Activated CD4-positive, alpha-beta memory T cell treated with anti-CD3 and anti-CD28 coated beads for 36 hours (primary cell): Measurements from ENCODE around the gene HTR4. TPM values are rescaled to one million over a fixed set of nuclear protein-coding genes. Genes with fewer than 3 reads are reported as not detected.
"Not testable (repeated sequence)": the region's sequence is repeated elsewhere in the genome, so short reads cannot be mapped to it uniquely, and the experiment has no call there.

Source experiments
- CTCF ChIA-PET: fragments of 350-600 bp; sonication (Branson Sonifier 250); formaldehyde crosslinking; loops from one replicate; lab custom pipeline; 2021; ENCODE audit warnings: antibody characterized with exemption, inconsistent platforms; lab: Charles Lee
- POLR2A ChIA-PET: fragments of 350-600 bp; sonication (Branson Sonifier 250); formaldehyde crosslinking; loops from one replicate; lab custom pipeline; 2021; ENCODE audit warnings: antibody characterized with exemption; lab: Charles Lee
- DNase-seq: peaks from one replicate; pipeline ENCODE4 v3.0.0-alpha.2; 2020
- H3K27ac Mint-ChIP-seq: one replicate; pipeline ENCODE4 v1.8.0; 2021; ENCODE audit warnings: mixed read lengths
- H3K27me3 Mint-ChIP-seq: one replicate; pipeline ENCODE4 v1.8.0; 2021; ENCODE audit warnings: mixed read lengths
- H3K36me3 Mint-ChIP-seq: one replicate; pipeline ENCODE4 v1.8.0; 2021; ENCODE audit warnings: mixed read lengths
- H3K4me1 Mint-ChIP-seq: one replicate; pipeline ENCODE4 v1.8.0; 2021; ENCODE audit warnings: low read depth, mixed read lengths
- H3K4me3 Mint-ChIP-seq: one replicate; pipeline ENCODE4 v1.8.0; 2021; ENCODE audit warnings: mild to moderate bottlenecking, mixed read lengths
- H3K9me3 Mint-ChIP-seq: one replicate; pipeline ENCODE4 v1.8.0; 2021; ENCODE audit warnings: mixed read lengths
- intact Hi-C: fragments of 100-400 bp; cut with micrococcal nuclease; formaldehyde crosslinking; loops from one replicate; pipeline ENCODE4 v1.15.1; 2023
- total RNA-seq, 2 experiments: library from RNA; stranded (reverse); gene quantifications; one replicate each; pipeline ENCODE4 v1.2.3, GENCODE V29; 2021

HTR4 gene
- total RNA-seq, 2 experiments from 2014 or later = not detected

DNA sequence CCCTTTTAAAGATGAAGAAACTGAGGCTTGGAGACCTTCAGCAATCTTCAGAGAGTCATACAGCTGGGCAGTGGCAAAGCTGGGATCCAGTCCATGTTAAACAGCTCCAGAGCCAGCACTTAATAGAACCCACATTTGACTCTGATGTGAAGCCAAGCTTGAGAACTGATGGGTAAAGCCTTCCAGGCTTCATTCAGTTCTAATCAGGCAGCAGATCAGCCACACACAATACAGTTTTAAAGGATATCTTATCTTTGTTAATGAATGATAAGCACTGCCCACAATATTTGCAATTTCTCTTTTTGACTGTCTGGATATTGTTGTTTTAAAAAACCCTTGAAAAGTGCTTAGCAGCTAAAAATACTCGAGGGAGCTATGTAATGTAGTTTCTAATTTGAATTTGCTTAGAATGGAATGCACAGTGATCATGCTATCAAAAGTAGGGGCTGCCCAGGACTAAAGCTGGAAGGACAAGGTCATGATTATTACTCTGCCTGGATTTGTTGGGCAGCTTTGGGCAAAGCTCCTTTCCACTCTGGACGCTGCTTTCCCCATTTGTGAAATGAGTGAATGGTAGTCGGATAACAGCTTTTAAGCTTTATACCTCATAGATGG lies 31.3 kb upstream of the HTR4 start:
- Mint-ChIP-seq H3K4me1 (no peaks in the 10 kb centered on the region), H3K4me3 (no peak overlapping the region), H3K27ac (no peak overlapping the region), H3K27me3 (peaks cover 18% of the 10 kb centered on the region), H3K36me3 (no peaks in the 10 kb centered on the region), H3K9me3 (peaks cover 12% of the 10 kb centered on the region)
- ChIA-PET CTCF (no interaction called here), POLR2A (no interaction called here)
- intact Hi-C loops = no loop called here
- DNase-seq = no peak

- H3K4me1 Mint-ChIP-seq = no peaks in the 10 kb centered on the region
- CTCF ChIA-PET = no interaction called here
- intact Hi-C loops = no loop called here
- no peak overlapping the region for H3K27ac Mint-ChIP-seq
- peaks cover 18% of the 10 kb centered on the region for H3K27me3 Mint-ChIP-seq
- no peaks in the 10 kb centered on the region for H3K36me3 Mint-ChIP-seq
- H3K4me3 Mint-ChIP-seq = no peak overlapping the region
- POLR2A ChIA-PET = no interaction called here
- H3K9me3 Mint-ChIP-seq = peaks cover 12% of the 10 kb centered on the region
- no peak for DNase-seq
Observed at GRCh38 chr5:148684528-148684927, 30.2 kb upstream of the HTR4 start.

DNA sequence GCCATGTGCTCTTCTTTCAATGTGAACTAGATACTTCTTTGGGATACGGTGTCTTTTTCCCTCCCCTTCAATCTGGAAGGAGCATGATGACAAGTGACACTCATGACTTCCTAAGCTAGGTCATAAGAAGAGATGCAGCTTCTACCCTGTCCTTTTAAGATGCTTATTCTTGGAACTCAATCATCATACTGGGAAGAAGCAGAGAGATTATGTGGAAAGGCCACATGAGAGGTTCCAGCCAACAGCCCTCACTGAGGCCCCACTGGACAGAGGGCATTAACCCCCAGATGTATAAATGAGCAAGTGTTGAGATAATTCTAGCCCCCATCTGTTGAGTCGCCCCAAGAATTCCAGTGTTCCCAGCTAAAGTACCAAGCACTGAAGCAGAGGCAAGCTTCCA lies 29.3 kb upstream of the HTR4 start:
- no peaks in the 10 kb centered on the region for H3K4me1 Mint-ChIP-seq
- no peak overlapping the region for H3K27ac Mint-ChIP-seq
- DNase-seq = no peak
- CTCF ChIA-PET = no interaction called here
- H3K4me3 Mint-ChIP-seq = no peak overlapping the region
- POLR2A ChIA-PET = no interaction called here
- intact Hi-C loops = no loop called here
- H3K36me3 Mint-ChIP-seq = no peaks in the 10 kb centered on the region
- peaks cover 8% of the 10 kb centered on the region for H3K9me3 Mint-ChIP-seq
- H3K27me3 Mint-ChIP-seq = peaks cover 13% of the 10 kb centered on the region

- Mint-ChIP-seq H3K4me3 (no peak overlapping the region), H3K9me3 (no peaks in the 10 kb centered on the region), H3K36me3 (no peaks in the 10 kb centered on the region), H3K27ac (no peak overlapping the region), H3K4me1 (no peaks in the 10 kb centered on the region), H3K27me3 (peaks cover 13% of the 10 kb centered on the region)
- POLR2A ChIA-PET = no interaction called here
- no peak for DNase-seq
- intact Hi-C loops = no loop called here
- CTCF ChIA-PET = no interaction called here
Observed at GRCh38 chr5:148682058-148683026, 28.0 kb upstream of the HTR4 start.

DNA sequence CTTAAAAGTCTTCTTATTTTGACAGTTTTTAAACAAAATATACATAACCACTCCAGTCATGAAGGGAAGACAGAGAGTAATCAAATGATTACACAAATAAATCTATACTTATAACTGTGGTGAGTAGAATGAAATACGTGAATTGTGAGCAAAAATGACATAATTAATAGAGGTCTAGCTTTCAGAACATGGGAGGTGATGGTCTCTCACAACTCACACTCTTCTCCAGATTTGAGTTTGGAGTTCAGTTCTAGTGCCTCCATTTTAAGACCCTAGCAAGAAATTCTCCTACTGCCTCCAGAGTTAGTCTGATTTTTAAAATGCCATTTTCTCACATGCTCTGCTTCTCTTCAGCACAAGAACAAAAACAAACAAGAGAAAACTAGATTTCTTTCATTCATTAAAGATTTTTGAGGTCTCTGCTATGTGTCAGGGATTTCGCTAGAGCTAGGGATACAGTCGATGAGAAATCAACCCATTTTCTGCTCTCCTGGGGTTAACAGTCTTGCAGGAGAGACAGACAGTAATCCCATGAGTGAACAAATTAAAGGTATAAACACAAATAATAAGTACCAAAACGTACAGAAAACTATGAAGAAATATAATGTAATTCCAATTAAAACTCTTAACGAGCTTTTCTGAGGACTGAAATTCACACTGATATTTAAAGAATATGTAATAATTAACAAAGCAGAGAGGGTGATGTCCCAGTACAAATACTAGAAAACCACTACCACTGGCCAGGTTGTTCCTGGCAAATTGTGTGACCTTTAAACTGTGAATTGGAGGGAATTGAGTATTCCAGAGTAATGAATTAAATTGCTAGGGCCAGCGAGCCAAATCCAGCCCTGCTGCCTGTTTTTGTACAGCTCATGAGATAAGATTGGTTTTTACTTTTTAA lies 27.1 kb upstream of the HTR4 start:
- DNase-seq = no peak
- Mint-ChIP-seq H3K9me3 (no peaks in the 10 kb centered on the region), H3K4me1 (no peaks in the 10 kb centered on the region), H3K4me3 (no peak overlapping the region), H3K27me3 (peaks cover 10% of the 10 kb centered on the region), H3K27ac (no peak overlapping the region), H3K36me3 (no peaks in the 10 kb centered on the region)
- ChIA-PET POLR2A (no interaction called here), CTCF (no interaction called here)
- intact Hi-C loops = no loop called here

DNA sequence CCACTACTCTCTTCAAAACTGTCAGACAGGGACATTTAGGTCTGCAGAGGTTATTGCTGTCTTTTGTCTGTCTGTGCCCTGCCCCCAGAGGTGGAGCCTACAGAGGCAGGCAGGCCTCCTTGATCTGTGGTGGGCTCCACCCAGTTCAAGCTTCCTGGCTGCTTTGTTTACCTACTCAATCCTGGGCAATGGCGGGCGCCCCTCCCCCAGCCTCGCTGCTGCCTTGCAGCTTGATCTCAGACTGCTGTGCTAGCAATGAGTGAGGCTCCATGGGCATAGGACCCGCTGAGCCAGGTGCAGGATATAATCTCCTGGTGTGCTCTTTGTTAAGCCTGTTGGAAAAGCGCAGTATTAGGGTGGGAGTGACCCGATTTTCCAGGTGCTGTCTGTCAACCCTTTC lies 19.4 kb upstream of the HTR4 start:
- CTCF ChIA-PET, H3K9me3 Mint-ChIP-seq, DNase-seq, intact Hi-C loops, POLR2A ChIA-PET, H3K27me3 Mint-ChIP-seq, H3K36me3 Mint-ChIP-seq, H3K4me1 Mint-ChIP-seq, H3K4me3 Mint-ChIP-seq, H3K27ac Mint-ChIP-seq: not testable (repeated sequence)

DNA sequence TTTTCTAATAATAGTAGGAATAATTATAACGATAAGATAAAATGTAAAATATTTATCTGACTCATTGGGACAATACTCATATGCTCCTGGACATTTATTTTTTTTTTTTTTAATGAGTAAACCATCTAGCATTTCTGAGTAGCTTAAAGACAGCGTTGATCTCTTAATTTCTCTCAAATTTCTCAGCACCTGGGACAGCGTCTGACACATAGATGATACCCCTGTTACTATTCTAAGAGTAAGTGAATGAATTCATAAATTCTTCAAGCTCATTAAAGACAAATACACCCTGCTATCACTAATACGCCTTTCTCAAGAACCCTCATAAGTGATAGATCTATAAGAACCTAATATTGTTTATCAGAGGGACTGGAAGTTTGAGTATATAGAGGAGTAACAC lies 12.0 kb upstream of the HTR4 start:
- no peak overlapping the region for H3K4me3 Mint-ChIP-seq
- H3K27me3 Mint-ChIP-seq = peaks cover 2% of the 10 kb centered on the region
- no peaks in the 10 kb centered on the region for H3K4me1 Mint-ChIP-seq
- H3K9me3 Mint-ChIP-seq = peaks cover 5% of the 10 kb centered on the region
- DNase-seq = no peak
- ChIA-PET POLR2A (no interaction called here), CTCF (interaction anchor here (0.5 kb wide), 1 partner anchor 72 kb away, joined by 4 read pairs; no protein-coding TSS in a partner anchor)
- H3K36me3 Mint-ChIP-seq = no peaks in the 10 kb centered on the region
- no peak overlapping the region for H3K27ac Mint-ChIP-seq
- intact Hi-C loops = no loop called here

DNA sequence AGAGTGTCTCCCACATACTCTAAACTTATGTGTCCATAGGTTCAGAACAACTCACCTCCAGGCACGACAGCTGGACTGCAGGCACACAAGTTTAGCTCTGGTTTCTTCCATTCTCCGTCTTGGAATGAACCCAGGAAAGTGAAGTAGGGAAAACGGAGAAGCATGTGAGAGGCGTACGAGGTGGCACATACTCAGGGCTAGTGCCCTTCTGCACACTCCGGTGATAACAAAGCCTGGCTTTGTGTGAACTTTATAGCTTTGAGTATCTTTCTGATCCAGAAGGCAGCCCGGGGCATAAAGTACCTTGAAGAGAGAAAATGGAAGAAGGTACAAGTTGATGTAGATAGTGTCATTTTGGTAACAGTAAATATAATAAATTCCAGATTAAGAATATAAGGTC lies 11.1 kb upstream of the HTR4 start:
- CTCF ChIA-PET = interaction anchor here (0.5 kb wide), 1 partner anchor 71 kb away, joined by 4 read pairs; no protein-coding TSS in a partner anchor
- no peak overlapping the region for H3K4me3 Mint-ChIP-seq
- no peaks in the 10 kb centered on the region for H3K4me1 Mint-ChIP-seq

GRCh38 chr5:148663509-148663908 lies 9.2 kb upstream of the HTR4 start:
- DNase-seq = no peak
- intact Hi-C loops = no loop called here
- H3K4me1 Mint-ChIP-seq = no peaks in the 10 kb centered on the region
- H3K9me3 Mint-ChIP-seq = no peaks in the 10 kb centered on the region
- CTCF ChIA-PET = no interaction called here
- no peak overlapping the region for H3K4me3 Mint-ChIP-seq
- H3K27ac Mint-ChIP-seq = no peak overlapping the region
- no peaks in the 10 kb centered on the region for H3K36me3 Mint-ChIP-seq
- H3K27me3 Mint-ChIP-seq = peaks cover 15% of the 10 kb centered on the region
- POLR2A ChIA-PET = no interaction called here

More for the DNA sequence above, 11.1 kb upstream of the HTR4 start:
- Mint-ChIP-seq H3K27ac (no peak overlapping the region), H3K9me3 (peaks cover 5% of the 10 kb centered on the region), H3K27me3 (peaks cover 2% of the 10 kb centered on the region), H3K36me3 (no peaks in the 10 kb centered on the region)
- POLR2A ChIA-PET = no interaction called here
- DNase-seq = no peak
- intact Hi-C loops = no loop called here

DNA sequence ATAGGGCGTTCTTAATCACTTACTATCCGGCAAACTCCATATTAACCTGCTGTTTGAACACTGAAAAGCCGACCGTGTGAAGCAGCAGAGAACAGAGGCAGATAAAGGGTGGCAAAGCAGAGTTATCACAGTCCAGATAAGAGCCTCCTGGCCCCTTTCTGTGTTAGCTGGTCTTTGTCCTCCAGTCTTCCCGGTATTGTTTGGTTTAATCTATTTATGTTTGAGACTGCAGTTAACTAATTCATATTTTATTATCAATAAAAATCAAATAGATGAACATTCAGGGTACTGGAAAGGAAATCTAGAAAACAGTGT lies 6.0 kb upstream of the HTR4 start:
- ChIA-PET POLR2A (no interaction called here), CTCF (interaction anchor here (1.4 kb wide), 1 partner anchor 71 kb away, joined by 4 read pairs; no protein-coding TSS in a partner anchor)
- no peaks in the 10 kb centered on the region for H3K4me1 Mint-ChIP-seq
- H3K9me3 Mint-ChIP-seq = no peaks in the 10 kb centered on the region
- H3K27me3 Mint-ChIP-seq = peaks cover 29% of the 10 kb centered on the region
- no peak for DNase-seq
- H3K36me3 Mint-ChIP-seq = no peaks in the 10 kb centered on the region
- no peak overlapping the region for H3K27ac Mint-ChIP-seq
- H3K4me3 Mint-ChIP-seq = no peak overlapping the region
- intact Hi-C loops = no loop called here

DNA sequence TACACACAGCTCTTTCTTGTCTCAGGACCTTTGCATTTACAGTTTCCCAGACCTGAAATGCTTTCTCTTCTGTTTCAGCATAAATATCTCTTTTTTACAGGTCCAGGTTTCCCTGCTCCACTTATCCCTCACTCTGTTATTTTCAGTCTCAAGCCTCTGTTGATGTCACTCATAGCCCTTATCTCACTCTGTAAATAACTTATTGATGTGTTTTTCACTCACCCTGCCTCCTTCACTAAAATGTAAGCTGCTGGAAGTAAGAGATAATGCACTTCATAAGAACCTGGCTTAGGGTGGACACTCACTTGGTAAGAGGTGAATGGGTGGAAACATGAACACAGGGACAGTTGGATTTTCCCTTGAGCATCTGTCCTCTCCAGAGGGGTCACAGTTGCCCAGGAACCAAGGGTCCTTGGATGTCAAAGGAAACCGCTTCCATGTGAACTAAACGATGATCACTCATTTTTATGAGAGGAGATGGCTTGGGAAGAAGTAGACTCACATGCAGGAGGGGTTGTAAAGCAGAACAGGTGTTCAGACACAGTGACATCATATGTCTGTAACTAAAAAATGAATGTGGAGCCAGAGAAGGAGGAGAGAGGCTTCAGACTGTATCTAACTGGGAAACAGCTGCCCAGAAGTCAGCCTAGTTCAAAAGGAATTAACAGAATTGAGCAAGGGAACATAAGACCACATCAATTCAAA lies 5.5 kb upstream of the HTR4 start:
- Mint-ChIP-seq H3K4me3 (no peak overlapping the region), H3K9me3 (no peaks in the 10 kb centered on the region), H3K27ac (no peak overlapping the region), H3K4me1 (no peaks in the 10 kb centered on the region), H3K36me3 (no peaks in the 10 kb centered on the region), H3K27me3 (peaks cover 31% of the 10 kb centered on the region)
- DNase-seq = no peak
- intact Hi-C loops = no loop called here
- POLR2A ChIA-PET = no interaction called here
- CTCF ChIA-PET = interaction anchor here (1.4 kb wide), 1 partner anchor 72 kb away, joined by 4 read pairs; no protein-coding TSS in a partner anchor
